Muscle layer of duodenum (tissue), 2 donors: ENCODE measurements around the gene EHD1.
"Not testable (repeated sequence)": the region's sequence is repeated elsewhere in the genome, so short reads cannot be mapped to it uniquely, and the experiment has no call there.

Experiments
- H3K27ac ChIP-seq: one replicate; pipeline ENCODE4 v1.7.0; 2013; ENCODE audit warnings: mild to moderate bottlenecking, low read length
- H3K27me3 ChIP-seq: one replicate; pipeline ENCODE4 v1.7.0; 2013; ENCODE audit warnings: low read depth, mild to moderate bottlenecking, control low read depth, low read length
- H3K36me3 ChIP-seq, 2 donors: one replicate each; pipeline ENCODE4 v1.7.0; 2013; ENCODE audit warnings: low read length in 2 of 2, control low read depth in 1 of 2, mild to moderate bottlenecking in 1 of 2; ENCODE audit not compliant: insufficient read depth in 2 of 2, control insufficient read depth in 1 of 2
- H3K4me1 ChIP-seq, 2 donors: one replicate each; pipeline ENCODE4 v1.7.0; 2013; ENCODE audit warnings: low read length in 2 of 2, mild to moderate bottlenecking in 2 of 2, control low read depth in 1 of 2, moderate library complexity in 1 of 2; ENCODE audit not compliant: insufficient read depth in 2 of 2, control insufficient read depth in 1 of 2
- H3K4me3 ChIP-seq, 2 donors: one replicate each; pipeline ENCODE4 v1.7.0; 2013; ENCODE audit warnings: low read length in 2 of 2, low read depth in 1 of 2, mild to moderate bottlenecking in 1 of 2
- H3K9me3 ChIP-seq, 2 donors: one replicate each; pipeline ENCODE4 v1.7.0; 2013; ENCODE audit warnings: low read length in 2 of 2, control low read depth in 1 of 2, mild to moderate bottlenecking in 1 of 2; ENCODE audit not compliant: control insufficient read depth in 1 of 2
- donor health status: healthy.

The EHD1 gene

DNA sequence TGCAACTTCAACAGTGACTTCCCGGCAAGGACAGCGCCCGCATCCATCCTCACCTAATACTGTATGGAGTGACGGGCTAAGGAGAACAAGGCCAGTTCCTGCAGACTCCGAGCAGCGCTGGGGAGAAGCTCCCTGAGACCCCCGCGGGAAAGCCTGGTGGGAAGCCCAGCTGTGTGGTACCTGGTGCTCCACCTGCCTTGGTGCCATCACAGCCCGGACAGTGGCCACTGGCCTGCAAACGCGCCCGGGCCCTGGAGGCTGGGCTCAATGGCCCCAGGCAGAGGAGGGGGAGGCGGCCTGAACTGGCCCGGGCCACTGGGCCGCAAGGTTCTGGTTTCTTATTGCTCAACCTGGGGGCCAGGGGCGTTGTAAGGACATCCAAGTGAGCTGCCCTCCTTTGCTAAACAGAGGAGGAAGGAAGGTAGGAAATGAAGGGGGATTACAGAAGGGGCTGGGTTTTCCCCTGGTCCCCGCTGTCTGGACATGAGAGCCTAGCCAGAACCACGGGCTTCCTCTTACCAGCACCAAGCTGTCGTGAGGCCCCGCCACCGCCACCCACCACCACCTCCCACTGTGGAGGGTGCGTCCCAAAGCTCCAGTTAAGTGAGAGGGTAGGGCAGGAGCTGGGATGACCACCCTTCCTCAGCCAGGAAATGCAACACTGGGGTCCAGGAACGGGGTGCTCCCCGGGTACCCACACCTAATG lies 25.5 kb downstream of the EHD1 start:
- H3K36me3 ChIP-seq = peaks cover 0 to 27% of the 10 kb centered on the region in 2 donors
- no peak overlapping the region for H3K4me3 ChIP-seq

DNA sequence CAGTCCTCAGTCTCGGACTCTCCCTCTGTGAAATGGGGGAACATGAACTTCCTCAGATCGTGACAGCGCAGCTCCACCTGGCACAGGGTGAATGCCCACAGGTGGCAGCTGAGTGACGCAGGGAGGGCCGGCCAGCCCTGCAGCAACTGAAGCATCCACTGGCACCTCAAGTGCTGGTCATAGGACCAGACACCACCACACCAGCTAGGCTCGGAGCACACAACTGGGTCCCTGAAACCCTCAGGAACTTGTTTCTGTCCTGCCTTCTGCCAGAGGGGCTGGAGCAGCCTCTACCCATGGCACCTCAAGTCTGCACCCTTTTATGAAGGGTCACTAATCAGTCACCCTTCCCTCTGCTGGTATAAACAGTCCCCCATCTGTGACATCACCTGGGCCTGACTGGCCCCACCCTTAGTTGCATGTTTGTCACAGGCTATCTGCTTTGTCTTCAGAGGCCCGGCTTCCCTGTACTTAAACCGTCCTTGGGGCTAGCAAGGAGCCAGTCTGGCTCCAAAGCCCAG lies 26.5 kb downstream of the EHD1 start:
- no peaks in the 10 kb centered on the region for H3K27me3 ChIP-seq
- no peaks in the 10 kb centered on the region for H3K9me3 ChIP-seq
- no peak overlapping the region for H3K4me3 ChIP-seq
- H3K4me1 ChIP-seq = peaks cover 31 to 53% of the 10 kb centered on the region in 2 donors
- peak overlapping the region; percentile 34 for H3K27ac ChIP-seq
- H3K36me3 ChIP-seq = peaks cover 0 to 23% of the 10 kb centered on the region in 2 donors

More for the DNA sequence above, 25.5 kb downstream of the EHD1 start:
- Histone ChIP-seq H3K9me3 (no peaks in the 10 kb centered on the region), H3K4me1 (peaks cover 28 to 54% of the 10 kb centered on the region in 2 donors), H3K27me3 (no peaks in the 10 kb centered on the region), H3K27ac (peak overlapping the region; percentile 58)

DNA sequence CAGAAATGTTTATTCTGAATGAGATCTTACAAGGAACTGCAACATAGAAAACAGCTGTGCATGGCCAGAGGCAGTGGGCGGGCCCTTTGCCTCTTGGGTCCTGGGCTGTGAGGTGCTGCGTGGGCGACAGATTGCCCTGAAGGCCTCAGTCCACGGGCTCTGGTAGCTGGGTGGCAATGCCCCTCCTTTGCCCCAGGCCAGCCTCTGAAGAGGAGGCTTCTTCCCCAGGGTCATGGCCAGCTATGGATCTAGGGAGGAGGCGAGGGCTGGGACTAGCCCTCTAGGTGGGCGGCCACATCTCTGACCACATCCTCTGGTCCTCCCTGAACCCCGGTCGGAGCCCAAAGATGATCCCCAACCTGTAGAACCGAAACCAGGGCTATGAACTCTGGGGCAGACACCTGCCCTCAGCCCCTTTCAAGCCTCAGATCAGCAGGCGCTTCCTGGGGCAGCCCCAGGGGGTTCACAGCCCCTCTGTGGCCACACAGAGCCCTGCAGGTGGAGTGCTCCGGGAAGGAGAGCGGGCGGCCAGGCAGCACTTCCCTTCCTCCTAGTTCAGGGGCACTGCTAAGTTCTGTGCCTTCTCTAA lies 27.3 kb downstream of the EHD1 start:
- Histone ChIP-seq H3K27ac (peak overlapping the region; percentile 34), H3K27me3 (no peaks in the 10 kb centered on the region), H3K9me3 (no peaks in the 10 kb centered on the region), H3K4me3 (no peak overlapping the region), H3K4me1 (peaks cover 26 to 44% of the 10 kb centered on the region in 2 donors), H3K36me3 (peaks cover 0 to 23% of the 10 kb centered on the region in 2 donors)

DNA sequence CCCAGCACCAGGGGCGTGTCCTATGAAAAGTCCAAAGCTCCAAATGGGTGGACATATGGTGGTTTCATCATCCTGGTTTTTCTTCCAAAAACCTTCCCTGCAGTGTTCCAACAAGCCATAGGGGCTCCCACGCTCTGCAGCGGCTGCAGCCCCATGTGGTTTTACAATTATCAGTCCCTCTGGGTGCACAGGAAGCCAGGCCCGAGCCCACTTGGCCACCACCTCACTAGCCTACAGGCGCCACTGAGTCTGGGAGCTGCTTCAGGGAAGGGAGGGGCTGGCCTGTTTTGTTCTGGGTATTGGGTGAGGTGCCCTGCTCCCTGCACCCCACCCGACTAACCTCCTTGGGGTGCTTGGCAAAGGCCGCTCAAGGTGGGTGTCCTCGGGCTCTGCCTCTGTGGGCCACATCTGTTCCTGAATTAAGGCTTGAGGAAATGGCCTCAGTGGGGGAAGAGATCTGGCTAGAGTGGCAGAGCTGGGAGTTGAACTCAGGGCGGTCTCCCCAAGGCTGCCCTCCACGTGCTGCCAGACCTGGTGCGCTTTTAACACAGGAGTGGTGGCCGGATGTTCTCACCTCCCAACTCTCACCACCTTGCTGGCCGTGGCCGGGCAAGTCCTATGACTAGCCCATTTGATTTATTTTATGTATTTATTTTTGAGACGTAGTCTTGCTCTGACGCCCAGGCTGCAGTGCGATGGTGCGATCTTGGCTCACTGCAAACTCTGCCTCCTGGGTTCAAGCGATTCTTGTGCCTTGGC lies 28.6 kb downstream of the EHD1 start:
- H3K4me1 ChIP-seq = peaks cover 13 to 33% of the 10 kb centered on the region in 2 donors
- no peak overlapping the region for H3K27ac ChIP-seq
- peaks cover 0 to 21% of the 10 kb centered on the region in 2 donors for H3K36me3 ChIP-seq
- H3K27me3 ChIP-seq = no peaks in the 10 kb centered on the region
- no peak overlapping the region for H3K4me3 ChIP-seq
- H3K9me3 ChIP-seq = no peaks in the 10 kb centered on the region

DNA sequence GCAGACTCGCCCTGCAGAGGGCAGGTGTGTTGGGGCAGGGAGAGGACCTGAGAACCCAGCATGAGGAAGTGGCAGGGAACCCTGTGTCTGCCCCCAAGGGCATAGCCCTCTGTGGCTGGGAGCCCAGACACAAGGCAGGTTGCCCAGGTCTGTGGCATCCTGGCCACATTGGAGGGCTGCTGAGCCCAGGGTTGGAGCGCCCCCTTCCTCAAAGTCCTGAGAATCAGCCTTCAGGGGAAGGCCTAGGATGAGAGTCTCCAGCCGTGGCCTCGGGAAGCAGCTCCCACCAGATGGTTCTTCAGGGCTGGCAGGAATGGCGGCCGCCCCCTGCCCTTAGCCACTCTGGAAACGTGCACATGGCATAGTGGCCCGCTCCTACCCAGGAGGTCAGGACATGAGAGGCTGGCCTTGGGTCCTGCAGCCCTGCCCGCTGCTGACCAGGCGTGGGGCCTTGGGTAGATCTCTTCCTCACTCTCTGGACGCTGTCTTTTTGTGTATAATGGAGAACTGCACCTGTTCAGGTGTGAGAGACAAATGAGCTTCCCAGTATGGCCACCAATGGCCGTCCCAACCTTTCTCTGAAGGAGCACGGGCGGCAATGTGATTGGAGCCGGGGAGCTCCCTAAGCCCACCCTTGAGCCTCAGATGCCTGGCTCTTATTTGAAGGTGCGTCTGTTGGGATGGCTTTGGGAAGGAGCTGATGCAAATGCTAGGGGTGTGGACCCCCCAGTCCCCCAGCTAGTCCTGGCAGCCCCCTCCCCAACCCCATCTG lies 29.4 kb downstream of the EHD1 start:
- no peak overlapping the region for H3K4me3 ChIP-seq
- no peaks in the 10 kb centered on the region for H3K27me3 ChIP-seq
- H3K36me3 ChIP-seq = peaks cover 0 to 13% of the 10 kb centered on the region in 2 donors
- peaks cover 12 to 32% of the 10 kb centered on the region in 2 donors for H3K4me1 ChIP-seq
- H3K27ac ChIP-seq = peak overlapping the region; percentile 23
- no peaks in the 10 kb centered on the region for H3K9me3 ChIP-seq

DNA sequence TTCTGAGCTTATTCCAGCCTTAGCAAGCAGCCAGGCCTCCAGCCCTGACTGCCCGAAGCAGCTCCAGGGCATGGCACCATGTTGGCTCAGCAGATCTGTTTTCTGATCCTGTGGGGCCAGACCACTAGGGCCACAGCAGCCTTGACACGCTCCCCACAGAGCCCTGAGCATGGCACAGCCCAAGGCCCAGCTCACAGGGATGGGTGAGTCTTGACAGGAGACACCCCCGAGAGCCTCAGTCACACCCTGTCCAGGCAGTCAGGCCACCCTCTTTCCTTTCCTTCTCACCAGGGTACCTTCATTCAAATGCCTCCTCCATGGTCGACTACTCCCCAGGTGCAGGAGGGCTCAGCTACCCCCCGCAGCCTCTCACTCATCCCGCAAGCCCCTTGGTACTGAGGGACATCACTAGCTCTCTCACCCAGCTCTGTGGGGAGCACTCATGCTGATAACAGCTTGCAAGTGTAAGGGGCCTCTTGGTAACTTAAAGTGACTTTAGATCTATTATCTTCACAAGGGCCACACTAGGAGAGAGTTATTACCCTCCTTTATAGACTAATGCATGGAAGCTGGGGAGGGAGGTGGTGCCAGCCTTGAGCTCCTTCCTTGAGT lies 30.1 kb downstream of the EHD1 start:
- Histone ChIP-seq H3K27me3 (no peaks in the 10 kb centered on the region), H3K27ac (peak overlapping the region; percentile 23), H3K4me3 (no peak overlapping the region), H3K36me3 (peaks cover 0 to 6% of the 10 kb centered on the region in 2 donors), H3K4me1 (peaks cover 11 to 27% of the 10 kb centered on the region in 2 donors), H3K9me3 (no peaks in the 10 kb centered on the region)

DNA sequence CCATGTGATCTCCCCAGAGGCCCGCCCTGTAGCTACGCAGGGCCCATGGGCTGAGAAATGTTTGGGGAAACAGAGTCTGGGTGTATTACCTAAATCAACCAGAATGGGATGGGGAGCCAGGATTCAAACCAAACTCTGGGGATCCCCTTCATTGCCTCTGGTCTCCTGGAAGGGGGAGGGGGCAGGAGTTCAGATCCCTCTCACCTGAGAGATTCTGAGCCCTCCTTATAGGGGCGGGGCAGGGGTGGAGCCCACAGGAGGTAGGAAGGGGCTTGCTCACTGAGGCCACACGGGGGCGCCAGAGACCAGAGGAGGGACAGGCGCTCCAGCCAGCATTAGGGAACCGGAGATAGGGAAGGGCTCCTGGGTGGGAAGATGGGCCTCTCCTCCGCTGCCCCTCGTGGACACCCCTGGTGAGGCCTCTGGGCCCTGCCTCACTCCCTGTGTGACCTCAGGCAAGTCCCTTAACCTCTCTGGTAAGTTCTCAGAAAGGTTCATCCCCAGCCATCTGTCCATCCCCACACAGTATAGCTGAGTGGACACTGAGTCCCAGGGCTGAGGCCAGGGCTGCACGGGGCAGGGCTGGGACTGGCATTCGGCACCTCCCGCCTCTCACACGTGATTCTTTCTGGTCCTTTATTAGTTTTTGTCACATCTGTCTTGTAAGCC lies 31.3 kb downstream of the EHD1 start:
- H3K27ac ChIP-seq = no peak overlapping the region
- H3K36me3 ChIP-seq = no peaks in the 10 kb centered on the region
- no peaks in the 10 kb centered on the region for H3K27me3 ChIP-seq
- peaks cover 10 to 27% of the 10 kb centered on the region in 2 donors for H3K4me1 ChIP-seq
- no peaks in the 10 kb centered on the region for H3K9me3 ChIP-seq
- H3K4me3 ChIP-seq = no peak overlapping the region

DNA sequence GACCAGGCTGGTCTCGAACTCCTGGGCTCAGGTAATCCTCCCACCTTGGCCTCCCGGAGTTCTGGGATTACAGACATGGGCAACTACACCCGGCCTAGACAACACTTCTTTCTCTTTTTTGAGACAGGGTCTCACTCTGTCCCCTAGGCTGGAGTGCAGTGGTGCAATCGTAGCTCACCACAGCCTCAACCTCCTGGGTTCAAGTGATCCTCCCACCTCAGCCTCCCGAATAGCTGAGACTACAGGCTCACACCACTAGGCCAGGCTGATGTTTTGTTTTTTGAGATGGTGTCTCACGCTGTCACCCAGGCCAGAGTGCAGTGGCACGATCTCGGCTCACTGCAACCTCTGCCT lies 32.7 kb downstream of the EHD1 start:
- H3K36me3 ChIP-seq, H3K4me3 ChIP-seq, H3K27me3 ChIP-seq, H3K9me3 ChIP-seq, H3K27ac ChIP-seq: not testable (repeated sequence)
- peaks cover 10 to 24% of the 10 kb centered on the region in 2 donors for H3K4me1 ChIP-seq

DNA sequence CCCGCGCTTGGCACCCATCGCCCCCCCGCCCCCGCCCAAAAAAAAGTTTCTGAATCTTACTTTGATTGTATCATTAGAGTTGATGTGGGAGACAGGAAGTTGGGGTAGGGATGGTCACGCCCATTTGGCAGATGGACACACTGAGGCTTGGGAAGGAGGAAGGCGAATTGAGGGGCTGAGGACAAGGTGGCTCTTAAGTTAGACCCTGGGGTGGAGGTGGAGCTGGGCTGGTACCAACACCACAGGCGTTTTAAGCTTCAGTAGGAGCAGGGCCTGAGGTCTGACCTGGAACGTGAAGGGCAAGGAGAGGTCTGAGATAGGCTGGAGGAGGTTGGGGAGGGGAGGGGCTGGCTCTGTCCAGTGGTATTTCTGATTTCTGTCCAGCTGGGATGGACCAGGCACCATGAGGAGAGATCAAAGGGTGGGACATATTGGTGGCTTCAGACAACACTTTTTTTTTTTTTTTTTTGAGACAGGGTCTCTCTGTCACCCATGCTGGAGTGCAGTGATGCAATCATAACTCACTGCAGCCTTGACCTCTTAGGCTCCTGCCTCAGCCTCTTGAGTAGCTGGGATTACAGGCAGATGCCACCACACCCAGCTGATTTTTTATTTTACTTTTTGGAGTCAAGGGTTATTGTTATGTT lies 33.2 kb downstream of the EHD1 start:
- peaks cover 10 to 24% of the 10 kb centered on the region in 2 donors for H3K4me1 ChIP-seq
- no peaks in the 10 kb centered on the region for H3K27me3 ChIP-seq
- no peaks in the 10 kb centered on the region for H3K9me3 ChIP-seq
- no peak overlapping the region for H3K4me3 ChIP-seq
- no peaks in the 10 kb centered on the region for H3K36me3 ChIP-seq
- no peak overlapping the region for H3K27ac ChIP-seq
